ENCODE measurements around the gene PPP2R5E.

DNA sequence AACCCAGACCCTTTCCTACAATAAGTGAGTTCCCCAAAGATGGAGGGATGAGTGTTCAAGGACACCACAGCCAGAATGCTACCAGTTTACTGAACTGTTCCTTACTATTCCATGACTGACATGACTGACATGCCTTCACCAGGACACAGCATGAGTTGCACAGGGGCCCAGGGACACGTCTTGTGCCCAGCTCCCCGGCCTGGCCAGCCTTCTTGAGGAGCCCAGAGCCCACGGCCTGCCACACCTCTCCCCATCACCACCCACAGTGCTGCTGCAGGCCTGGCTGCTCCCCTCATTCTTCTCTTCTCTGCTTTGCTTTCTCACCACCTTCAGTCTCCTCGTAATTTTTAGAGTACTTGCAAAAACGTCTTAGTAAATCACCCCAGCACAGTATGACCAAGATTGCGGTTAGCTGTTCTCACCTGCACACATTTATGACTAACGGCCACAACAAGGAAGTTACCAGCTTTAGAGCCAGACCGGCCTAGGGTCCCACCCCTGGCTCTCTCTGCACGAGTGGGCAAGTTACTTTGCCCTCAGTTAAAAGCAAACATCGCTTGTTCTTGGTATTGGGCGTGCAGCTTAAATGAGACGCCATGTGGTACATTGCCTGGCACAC is 18.5 kb downstream of the PPP2R5E start:
- no peak for TF ChIP-seq GATA2 (IDR thresholded peaks at IDR 0.05; ENCODE audit: low read depth, low read length)
- TF ChIP-seq GATA3 (IDR thresholded peaks at IDR 0.05; ENCODE audit: low read depth, low read length): no peak
